Activated gamma-delta T cell treated with Interleukin-2 at 50 U/mL for 16 hours (primary cell): ENCODE results near the gene PPCDC.

Experiments used
- DNase-seq: peaks from one replicate; pipeline ENCODE4 v3.0.0-alpha.2; 2020

Gene PPCDC

GRCh38 chr15:75045332-75046015 is 22.1 kb downstream of the PPCDC start:
- DNase-seq = no peak

- DNase-seq = no peak
Measured at GRCh38 chr15:75048394-75048793, 25.0 kb downstream of the PPCDC start.

- DNase-seq = no peak
Measured at GRCh38 chr15:75049392-75049791, 26.0 kb downstream of the PPCDC start.

DNA sequence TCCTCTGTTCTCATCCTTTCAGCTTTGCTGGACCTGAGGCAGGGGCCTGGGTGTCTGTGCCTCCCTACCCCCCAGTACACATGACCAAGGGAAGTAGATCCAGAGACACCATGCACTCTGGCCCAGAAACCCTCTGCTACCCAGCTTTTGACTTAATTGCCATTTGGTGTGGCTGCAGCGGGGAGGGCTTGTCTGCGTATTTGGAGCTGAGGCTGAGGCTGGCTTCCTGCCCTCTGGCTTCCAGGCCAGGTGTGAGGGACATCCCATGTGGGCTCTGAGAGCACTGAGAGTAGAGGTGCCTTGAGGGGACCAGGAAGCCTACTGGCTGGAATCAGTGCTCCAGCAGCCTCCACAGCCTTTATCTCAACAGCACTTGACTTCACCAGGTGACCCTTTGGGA is 26.9 kb downstream of the PPCDC start:
- no peak for DNase-seq

DNA sequence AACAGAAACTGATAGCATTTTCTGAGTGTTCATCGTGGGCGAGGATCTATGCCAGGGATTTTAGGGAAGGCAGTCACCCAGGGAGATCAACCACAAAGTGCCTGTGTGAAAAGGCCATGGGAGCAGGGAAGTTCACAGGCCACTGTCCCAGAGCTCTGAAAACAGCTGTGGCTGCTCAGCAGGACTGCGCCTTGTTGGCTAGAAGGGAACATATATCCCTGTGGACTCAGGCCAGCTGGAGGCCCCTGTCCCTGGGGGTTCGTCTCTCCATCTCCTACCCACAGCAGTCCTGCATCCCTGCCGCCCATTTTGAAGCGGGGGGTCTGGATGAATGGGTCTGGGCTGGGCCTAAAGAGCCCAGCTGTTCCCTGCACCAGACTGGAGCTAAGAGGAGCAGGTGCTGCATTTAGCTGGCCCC is 27.8 kb downstream of the PPCDC start:
- no peak for DNase-seq

- DNase-seq = no peak
Measured at GRCh38 chr15:75051711-75052110, 28.3 kb downstream of the PPCDC start.

- DNase-seq = no peak
Measured at GRCh38 chr15:75052972-75053747, 29.8 kb downstream of the PPCDC start.

GRCh38 chr15:75053748-75054125 is 30.3 kb downstream of the PPCDC start:
- DNase-seq = no peak

DNA sequence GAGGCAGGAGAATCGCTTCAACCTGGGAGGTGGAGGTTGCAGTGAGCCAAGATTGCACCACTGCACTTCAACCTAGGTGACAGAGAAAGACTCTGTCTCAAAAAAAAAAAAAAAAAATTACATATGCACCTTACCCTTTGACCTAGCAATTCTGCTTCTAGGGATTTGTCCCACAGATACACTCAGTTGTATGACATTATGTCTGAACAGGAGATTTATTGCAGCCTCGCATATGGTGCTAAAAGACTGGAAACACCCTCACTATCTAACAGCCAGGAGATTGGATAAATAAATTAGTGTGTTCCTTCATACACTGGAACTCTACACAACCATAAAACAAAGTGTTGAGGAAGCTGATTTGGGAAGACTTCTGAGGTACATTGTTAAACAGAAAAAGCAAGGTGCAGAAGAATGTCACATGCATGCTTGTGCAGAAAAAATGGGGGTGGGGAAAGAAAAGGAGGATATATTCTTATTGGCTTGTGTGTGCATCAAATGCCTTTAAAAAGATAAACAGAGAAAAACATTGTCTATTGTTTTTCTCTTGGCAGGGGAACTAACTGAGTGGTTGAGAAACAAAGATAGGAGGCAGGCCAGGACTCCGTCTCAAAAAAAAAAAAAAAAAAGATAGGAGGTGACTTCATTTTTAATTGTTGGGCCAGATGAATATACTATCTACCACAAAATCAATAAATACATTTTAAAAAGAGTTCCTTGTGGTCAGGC is 30.9 kb downstream of the PPCDC start:
- DNase-seq = no peak

DNA sequence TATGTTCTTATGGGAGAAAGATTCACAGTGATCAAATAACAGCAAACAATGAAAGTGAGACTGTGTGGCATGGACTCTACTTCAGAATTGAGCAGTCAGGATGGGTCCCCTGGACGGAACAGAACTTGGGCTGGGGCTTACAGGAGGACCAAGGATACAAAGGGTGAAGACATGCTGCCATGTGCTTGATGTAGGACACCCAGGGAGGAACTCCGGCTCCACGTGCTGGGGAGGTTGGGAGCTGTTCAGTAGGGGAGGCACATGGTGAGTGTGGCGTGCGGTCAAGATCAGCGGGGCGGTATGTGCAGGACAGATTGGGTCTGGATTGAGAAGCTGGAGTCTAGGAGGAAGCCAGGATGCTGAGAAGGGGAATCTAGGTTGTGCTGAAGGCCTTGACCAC is 32.6 kb downstream of the PPCDC start:
- no peak for DNase-seq

DNA sequence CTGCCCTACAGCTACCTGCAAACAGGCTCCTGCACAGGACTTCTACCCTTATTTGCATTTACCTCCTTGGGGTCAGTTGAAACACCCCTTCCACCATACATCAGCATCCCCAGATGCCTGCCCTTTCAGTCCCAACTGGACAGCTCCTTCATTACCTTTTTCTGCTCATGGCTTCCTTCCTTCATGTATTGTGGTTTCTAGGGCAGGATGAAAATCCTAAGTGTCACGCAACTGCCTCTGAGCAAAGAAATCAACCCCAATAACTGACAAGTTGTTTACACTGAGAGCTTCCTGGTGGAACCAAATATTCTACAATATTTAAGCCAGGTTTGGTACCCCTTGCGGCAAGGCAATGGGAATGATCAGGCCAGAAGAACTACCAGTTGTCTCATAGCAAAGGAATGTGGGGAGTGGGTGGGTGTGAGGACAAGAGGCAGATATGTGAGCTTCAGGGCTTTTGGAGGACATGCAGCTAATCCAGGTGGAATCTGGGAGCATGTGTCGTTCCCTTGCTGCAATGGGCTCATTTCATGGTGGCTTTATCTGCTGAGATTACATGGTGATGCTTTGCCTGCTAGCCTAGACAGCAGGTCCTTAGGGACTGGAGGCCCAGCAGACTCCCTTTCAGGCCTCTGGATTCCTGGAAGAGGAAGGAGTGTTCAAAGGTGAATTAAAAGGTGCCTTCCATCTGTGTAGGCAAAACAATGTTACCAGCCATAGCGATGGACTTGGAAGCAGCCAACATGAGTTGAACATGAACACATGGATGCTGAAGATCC is 34.9 kb downstream of the PPCDC start:
- no peak for DNase-seq

- no peak for DNase-seq
Measured at GRCh38 chr15:75059607-75060006, 36.2 kb downstream of the PPCDC start.

DNA sequence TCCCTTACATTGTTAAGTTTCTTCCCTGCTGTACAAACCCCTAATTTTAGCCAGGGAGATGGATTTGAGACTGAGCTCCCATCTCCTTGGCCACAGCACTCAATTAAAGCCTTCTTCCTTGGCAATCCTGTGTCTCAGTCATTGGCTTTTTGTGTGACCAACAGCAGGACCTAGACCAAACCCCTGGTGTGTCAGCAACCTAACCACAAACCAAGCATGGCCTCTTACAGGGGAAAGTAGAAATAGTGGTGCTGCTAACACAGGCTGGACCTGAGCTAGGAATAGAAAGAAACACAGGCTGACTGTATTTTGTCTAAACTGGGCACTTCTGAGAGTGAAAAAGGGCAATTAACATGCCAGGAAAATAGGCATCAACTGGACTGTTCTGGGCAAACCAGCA is 37.9 kb downstream of the PPCDC start:
- no peak for DNase-seq

DNA sequence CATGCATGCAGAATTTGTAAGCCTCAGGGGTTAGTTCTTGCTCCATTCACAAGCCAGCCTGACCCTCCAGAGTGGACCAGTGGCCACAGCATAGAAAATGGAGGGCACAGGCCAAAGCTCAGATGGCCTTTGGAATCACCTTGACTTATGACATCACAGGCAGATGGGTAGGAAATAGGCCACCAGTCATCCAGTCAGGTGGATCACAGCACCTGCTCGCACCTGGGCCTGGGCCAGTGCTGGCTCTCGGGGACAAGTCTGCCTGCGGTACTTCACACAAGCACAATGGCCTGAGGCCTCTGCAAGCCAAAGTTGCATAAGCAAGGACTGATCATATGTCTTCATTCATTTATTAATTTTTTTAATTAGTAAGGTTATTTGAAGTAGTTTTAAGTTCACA is 39.3 kb downstream of the PPCDC start:
- DNase-seq = no peak

DNA sequence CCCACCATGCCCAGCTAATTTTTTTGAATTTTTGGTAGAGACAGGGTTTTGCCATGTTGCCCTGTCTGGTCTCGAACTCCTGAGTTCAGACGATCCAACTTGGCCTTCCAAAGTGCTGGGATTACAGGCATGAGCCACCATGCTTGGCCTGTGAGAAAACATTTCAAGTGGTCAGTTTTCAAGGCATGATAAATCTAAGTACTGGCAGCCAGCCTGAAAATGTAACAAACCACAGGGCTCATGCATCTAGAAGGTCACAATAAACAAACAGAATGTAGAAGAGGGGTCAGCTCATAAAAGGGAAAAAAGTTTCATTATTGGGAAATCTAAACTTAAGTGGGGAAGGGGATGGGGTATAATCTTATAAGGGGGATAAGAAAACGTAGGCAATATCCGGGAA is 39.9 kb downstream of the PPCDC start:
- no peak for DNase-seq

DNA sequence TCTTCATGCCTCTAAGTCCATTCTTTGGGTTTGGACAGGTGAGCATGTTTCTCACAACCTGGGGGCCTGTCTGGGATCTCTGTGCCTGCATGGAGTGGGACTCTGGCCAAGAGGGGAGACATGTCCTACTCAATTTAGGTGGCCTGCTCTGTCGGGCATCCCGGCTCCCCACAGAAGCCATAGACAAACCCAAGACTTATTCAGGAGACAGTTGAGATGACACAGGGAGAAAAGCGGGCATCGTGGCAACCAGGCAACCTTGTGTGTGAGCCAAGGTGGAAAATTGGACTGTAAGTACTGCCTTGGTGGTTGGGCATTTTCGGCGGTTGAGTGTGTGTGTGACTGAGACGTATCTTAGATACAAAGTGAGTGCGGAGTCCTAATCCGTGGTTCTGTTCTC is 40.5 kb downstream of the PPCDC start:
- no peak for DNase-seq

DNA sequence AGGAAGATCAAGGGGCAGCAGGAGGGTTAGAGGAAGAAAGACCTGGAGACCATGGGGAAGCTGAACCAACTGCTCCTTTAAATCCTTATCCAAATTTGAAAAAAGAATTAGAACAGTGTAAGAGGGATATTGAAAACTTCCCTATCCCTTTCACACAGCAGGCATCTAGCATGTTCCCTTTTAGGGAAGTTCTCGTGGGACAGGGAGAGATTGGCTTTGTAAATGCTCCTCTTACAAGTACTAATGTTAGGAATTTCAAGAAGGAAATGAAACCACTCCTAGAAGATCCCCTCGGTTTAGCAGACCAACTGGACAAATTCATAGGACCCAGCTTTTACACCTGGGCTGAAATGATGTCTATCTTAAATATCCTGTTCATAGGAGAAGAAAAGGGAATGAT is 41.5 kb downstream of the PPCDC start:
- no peak for DNase-seq

DNA sequence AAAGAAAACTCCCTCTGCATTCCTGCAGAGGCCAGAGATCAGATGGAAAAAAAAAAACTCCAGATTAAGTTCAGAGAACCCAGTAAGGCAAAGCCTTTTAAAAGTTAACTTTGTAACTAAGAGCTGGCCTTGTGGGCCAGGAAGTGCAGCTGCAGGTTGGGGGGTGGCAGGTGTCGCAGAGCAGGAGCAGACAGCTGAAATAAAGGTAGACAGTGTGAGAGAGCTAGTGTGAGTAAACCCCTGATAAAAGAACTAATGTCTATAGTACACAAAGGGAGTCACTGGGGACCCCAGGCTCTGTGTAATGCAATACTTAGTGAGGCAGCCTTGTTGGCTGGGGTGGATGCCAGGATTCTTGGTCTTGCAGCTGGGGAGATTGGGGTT is 42.1 kb downstream of the PPCDC start:
- no peak for DNase-seq

DNA sequence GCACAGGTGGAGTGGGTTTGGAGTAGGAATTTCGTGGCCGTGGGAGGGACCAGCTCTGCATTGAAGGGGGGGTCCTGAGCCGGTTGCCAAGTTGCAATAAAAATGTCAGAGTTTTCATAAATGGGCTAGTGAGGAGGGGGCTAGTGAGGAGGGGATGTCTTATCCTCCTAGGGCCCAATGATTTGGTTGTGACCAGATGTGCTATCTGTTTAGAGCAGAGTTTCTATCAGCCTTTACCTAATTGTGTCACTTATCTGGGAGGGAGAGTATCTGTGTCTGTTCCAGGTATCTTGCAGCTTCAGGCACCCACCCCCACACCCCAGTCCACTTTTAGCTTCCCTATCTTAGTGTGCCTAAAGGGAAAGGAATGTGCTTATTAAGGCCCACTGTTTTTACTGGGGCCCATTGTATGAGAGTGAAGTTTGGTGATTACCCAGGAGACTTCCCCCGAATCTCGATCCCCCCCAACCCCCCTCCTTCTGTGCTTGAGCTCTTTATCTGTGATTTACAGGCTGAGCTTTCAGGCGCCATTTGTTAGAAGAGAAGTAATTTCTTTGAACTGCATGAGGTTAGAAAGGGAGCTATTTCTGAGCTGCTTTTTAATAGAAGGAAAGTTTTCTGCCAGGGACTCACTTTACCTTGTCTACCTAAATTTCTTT is 42.6 kb downstream of the PPCDC start:
- DNase-seq = no peak

DNA sequence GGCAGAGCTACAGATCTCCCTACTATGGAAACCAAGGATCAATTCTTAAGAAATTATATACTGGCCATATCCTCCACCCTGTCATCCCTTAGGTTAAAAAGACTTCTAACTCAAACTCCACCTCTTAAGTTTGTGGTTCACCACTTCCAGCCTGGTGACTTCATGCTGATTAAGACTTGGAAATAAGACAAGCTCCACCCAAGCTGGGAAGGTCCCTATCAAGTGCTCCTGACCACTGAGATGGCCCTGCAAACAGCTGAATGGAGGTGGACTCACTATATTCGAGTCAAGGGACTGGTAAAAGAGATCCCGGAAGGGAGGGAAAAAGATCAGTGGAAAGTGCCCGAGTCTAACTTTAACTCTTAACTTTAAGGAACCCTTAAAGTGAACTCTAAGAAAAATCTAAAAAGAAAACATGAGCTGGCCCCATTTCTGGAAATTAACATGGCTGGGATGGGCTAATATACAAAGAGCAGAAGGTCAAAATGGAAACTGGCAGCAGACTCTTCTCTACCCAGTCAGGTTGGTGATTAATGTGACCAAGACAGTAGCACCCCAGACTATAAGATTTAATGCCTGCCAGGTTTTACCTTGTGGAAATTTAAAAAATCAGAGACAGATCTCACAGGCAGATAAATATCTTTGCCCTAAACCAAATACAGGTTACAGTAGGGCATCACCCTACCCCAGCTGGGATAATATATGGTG is 43.9 kb downstream of the PPCDC start:
- DNase-seq = no peak

DNA sequence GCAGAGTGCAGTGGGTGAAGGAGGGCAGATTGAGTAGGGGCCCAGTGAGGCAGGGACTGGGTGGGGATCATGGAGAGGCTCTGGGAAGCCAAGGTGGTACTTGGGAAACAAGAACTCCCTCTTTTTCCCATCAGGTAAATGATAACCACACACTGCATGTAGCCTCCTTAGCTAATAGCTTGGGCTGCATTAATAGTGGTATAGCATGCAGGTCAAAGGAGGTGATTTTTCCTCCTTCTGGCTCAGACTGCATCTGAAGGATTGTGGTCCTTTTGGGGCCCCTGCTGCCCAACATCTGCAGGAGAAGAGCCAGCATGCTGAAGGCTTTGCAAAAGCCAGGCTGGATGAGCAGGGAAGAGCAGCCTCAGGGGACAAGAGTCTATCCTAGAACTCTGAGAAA is 45.4 kb downstream of the PPCDC start:
- no peak for DNase-seq

GRCh38 chr15:75069301-75069925 is 46.0 kb downstream of the PPCDC start:
- no peak for DNase-seq
